Inflammatory macrophage treated with lipopolysaccharide for 1 hour (primary cell): ENCODE results near the gene LRRC25.
"Not testable (repeated sequence)": the region's sequence is repeated elsewhere in the genome, so short reads cannot be mapped to it uniquely, and the experiment has no call there.

Experiments
- DNase-seq, 2 donors: peaks; one replicate each; pipeline ENCODE4 v3.0.0-alpha.2; 2020 to 2022

LRRC25 gene

DNA sequence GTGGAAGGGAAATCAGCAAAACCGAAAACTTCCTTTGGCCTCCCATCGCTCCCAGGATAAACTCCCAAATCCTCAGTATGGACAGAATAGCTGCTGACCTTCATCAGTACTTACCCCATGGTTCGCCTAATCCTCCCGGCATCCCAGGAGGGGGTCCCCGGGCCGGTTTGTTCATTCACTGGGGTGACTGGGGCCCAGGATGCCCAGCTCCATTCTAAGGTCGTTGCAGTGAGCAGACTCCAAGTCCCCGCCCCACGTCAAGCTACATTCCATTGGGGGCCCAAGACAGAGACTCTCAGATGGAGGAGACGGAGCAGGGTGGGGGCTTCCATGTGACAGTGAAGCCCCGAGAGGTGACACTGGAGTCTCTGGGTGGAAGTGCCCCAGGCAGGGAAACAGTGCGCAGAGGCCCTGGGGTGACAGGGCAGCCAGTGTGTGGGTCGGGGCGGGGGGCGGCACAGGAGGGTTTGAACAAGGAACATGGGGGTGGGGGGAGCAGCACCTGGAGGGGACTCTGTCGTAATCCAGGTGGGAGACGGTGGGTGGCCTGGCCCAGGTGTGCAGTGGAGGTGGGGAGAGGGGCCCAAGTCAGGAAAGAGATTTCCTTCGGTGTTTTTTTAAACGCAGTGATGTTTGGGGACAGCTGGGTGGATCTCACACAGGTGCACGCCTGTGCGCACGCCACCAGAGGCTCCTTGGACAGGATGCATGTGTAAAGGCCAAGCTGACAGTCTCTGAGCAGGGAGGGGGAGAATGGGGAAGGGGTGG is 26.9 kb upstream of the LRRC25 start:
- DNase-seq: no peak

GRCh38 chr19:18423258-18424020 is 26.0 kb upstream of the LRRC25 start:
- DNase-seq: no peak

DNA sequence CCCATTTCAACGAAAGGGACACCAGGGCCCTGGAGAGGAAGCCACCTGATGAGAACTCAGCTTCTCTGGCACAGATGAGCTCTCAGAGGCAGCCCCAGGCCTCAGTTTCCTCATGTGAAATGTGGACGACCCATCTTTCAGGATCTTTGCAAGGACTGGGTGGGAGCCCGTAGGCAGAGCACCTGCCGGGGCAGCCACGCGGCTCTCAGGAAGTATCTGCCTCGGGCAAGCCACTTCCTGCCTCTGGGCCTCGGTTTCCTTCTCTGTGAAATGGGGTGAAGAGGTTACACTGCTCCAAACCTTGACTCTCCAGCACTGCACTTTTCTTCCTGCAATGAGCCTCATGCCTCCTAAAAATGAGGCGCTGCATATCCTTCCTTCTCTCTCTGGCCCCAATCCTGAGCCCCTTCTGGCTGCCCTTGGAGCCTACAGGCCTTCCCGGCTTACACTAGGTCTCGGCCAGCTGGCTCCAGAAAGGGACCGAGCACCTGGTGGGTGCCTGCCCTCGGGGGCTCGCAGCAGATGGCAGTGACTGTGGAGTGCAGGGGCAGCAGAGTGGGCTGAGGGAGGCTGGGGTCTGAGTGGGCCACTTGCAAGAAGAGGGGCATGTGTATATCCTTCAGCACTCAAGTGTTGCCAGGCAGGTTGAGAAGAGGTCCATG is 25.2 kb upstream of the LRRC25 start:
- DNase-seq: no peak

GRCh38 chr19:18421371-18421959 is 24.0 kb upstream of the LRRC25 start:
- no peak for DNase-seq

GRCh38 chr19:18420930-18421329 is 23.5 kb upstream of the LRRC25 start:
- DNase-seq: no peak

- DNase-seq: no peak
These were observed 22.5 kb upstream of the LRRC25 start for GRCh38 chr19:18419699-18420460.

DNA sequence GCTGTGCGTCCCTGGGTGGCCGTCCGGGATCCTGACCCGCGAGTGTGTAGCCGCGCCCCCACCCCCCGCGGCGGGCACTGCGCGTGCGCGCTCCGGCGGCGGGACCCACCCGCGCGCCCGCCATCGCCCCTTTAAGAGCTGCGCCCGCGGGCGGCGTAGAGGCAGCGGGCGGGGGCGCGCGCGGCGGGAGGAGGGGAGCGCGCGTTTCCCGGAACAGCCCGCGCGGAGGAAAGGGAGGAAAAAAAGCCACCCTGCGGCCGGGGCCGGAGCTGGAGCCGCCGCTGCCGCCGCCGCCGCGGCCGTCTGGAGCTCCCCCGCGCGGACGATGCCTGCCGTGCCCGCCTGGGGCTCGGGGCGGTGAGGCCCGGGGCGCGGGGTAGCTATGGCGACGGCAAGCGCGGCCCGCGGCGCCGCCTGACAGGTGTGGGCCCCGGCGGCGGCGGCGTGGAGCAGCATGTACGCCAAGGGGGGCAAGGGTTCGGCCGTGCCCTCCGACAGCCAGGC is 21.8 kb upstream of the LRRC25 start, which contains the start of gene SSBP4:
TSS of gene SSBP4 (plus strand) at position 204 of the 504 bp plus-strand sequence. CDS start at position 455, 251 bp downstream.
- peak; percentile 50 to 73 for DNase-seq

GRCh38 chr19:18418483-18419194 is 21.2 kb upstream of the LRRC25 start:
- DNase-seq: peak; percentile 30 to 34

DNA sequence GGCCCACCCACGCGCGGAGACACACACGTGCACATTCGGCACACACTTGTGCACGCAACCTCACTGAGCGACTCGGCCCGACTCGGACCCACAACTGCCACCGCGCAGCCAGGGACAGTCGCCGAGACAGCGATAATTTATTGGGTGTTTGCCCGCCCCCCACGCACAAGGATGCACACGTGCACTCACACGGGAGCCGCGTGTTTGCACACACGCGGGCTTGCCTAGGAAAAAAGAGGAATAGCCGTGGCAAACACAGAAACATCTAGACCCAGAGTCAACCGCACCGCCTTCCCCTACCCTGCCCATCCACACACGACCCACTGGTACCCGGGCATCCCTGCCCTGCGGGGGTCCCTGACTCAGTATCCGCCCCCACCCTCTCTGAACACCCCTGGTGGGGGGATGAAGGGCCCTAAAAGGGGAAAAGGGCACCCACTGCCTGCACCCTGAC is 20.6 kb upstream of the LRRC25 start:
- DNase-seq: peak; percentile 23 to 24

DNA sequence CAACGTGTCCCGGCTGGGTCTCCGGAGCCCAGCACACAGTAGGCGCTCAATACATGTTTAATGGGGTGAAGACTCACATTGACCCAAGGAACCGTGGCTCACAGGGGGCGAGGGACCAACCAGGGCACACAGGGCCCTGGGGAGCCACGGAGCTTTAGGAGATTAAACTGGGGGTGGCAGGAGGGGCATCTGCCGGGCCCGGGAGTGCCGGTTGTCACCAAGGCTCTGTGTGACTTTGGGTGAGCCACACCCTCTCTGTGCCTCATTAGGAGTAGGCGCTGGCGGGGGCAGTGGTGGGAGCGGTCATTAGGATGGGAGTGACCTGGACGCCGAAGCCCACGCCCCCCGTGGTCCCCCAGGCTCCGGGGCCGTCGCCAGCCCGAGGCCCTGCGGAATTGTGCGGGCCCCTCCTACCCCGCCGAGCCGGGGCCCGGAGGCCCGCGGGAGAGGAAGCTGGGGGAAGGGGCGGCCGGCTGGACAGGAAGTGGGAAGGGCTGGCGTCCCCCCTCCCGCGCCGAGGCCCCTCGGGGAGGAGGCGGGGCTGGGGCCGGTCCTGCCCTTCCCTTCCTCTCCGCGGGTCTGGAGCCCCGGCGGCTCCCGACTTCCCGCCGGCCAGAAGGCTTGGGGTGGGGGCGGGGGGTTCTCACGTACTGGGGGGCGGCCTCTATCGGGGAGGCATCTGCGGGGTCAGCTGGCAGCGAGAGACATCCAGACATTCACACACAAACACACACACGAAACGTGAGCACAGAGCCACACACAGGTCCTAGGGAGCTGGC is 20.0 kb upstream of the LRRC25 start:
- peak in 1 of 2 donors; percentile 29 for DNase-seq

DNA sequence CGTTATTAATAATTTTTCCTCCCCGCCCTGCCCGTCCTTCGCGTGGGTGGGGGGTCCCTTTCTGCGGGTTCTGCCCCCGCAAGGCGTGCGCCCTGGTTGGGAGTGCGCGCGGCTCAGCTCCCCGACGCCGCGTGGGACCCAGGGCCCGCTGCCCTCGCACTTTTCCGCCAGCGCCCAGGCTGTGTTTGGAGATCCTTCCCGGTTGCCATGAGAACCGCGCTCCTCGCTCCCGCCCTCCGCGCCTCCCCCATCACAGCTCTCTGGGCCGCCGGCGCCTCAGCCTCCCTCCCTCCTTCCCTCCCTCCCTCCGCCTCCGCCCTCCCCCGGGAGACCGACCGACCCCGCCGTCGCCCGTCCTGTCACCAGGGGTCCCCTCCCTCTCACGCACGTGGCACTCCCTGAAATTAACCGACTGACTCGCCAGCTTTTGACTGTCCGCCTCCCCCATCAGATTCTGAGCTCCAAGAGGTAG is 19.4 kb upstream of the LRRC25 start:
- peak; percentile 50 to 60 for DNase-seq

DNA sequence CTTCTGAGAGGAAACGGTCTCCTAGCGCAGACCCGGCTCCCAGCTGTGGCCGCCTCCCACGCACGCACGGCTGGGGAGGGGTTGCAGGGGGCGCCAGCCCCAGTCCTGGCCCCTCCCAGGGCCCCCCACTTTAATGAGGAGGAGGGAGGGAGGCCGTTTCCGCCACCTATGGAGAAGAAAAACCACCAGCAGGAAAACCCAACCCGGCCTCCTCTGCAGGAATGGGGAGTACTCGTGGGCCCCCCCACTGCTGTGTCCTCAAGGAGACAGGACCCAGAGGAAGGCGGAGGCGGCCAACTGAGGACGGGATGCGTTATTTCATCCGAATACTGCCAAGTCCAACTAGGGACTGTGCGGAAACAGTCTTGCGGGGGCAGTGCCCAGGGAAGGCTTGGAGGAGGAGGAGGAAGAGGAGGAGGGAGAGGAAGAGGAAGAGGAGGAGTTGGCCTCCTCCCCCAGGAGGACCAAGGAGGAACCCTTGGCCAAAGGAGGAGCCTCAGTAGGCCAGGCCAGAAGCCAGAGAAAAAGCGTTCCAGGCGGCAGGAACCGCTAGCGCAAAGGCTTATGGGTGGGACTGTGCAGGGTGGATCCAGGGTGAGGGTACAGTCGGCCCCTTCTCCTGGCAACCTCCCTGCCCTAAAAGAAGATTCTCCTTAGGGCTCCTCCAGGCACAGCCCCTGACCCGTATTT is 17.9 kb upstream of the LRRC25 start:
- DNase-seq: peak; percentile 69 to 83

DNA sequence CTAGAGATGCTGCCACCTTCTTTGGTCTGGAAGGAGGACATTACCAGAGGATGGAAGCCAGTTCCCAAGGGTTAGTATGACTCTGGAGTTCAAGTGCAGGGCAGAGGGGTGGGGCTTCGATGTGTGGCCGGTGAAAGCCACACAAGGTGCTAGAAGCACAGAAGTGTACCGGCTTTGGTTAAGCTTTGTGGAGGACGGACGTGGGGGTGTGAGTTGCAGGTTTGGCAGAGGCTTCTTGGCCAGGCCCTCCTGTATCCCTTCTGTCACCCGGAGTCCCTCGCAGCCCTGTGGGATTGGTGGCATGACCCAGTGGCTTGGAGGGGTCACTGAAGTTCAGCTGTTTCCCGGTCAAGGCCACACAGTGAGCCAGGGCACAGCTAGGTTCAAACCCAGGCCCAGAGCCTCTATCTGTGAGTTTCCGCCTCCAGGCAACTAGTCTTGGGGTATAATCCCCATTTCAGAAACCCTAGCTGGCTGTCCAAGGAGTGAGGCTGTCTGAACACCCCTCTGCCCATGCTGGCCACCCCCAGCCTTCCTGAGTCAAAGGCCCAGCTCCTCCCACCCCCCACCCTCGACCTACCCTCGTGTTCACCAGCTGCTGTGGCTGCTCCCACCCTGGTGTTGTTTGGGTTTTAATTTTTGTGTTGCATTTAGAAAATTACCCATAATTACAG is 17.2 kb upstream of the LRRC25 start:
- DNase-seq: no peak

DNA sequence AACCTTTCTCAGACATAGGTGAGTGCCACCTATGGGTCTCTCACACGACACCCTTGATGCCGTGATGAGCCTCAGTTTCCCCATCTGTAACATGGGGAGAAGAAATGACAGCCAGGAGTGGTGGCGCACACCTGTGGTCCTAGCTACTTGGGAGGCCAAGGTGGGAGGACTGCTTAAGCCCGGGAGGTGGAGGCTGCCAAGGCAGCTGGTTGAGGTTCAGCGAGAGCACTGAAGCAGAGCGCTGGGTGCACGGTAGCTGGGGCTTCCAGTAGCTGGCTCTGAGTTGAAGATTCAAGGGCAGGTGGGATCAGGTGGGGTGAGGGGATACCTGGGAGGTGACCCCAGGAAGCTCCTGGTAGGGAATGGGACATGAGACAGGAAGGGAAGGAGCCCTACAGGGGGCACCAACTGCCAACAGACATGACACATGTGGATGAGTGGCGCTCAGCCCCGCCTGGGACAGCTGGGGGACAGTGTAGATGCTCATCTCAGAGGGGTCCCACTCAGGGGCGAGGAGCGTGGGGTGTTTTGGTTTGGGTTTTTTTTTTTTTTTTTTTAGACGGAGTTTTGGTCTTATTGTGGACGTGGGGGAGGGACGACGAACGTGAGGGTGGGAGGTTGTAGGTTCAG is 15.3 kb upstream of the LRRC25 start:
- DNase-seq: no peak

DNA sequence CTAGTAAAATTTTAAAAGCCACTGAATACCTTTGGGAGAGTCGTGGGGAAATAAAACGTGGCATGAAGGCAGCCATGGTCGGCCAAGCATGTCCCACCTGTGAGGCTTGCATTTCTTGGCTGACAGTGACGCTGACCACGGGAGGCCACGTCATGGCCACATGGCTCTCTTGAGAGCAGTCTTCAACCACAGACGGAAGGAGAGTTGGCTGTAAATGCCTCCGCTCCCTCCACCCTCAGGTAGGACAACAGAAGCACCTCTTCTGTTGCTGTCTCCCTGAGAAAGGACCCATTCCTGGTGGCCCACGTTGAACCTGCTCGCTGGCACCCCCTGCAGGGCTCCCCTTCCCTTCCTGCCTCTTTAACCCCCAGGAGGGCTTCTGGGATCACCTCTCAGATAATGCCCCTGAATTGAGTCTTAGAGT is 10.6 kb upstream of the LRRC25 start:
- DNase-seq: peak in 1 of 2 donors; percentile 70

- DNase-seq: no peak
These were observed 9.3 kb upstream of the LRRC25 start for GRCh38 chr19:18406749-18407148.

- DNase-seq: not testable (repeated sequence)
These were observed 8.3 kb upstream of the LRRC25 start for GRCh38 chr19:18405754-18406153.

- not testable (repeated sequence) for DNase-seq
These were observed 5.2 kb upstream of the LRRC25 start for GRCh38 chr19:18402455-18403248.
